ENCODE data around the gene SLX4IP.

SLX4IP gene

GRCh38 chr20:10467681-10468339 is 32.7 kb downstream of the SLX4IP start:
- DNase-seq = no peak

GRCh38 chr20:10468340-10468845 is 33.3 kb downstream of the SLX4IP start:
- DNase-seq = no peak

- no peak for DNase-seq
Observed at GRCh38 chr20:10469056-10469455, 34.0 kb downstream of the SLX4IP start.

GRCh38 chr20:10469599-10469998 is 34.5 kb downstream of the SLX4IP start:
- DNase-seq = peak; percentile 85

GRCh38 chr20:10470276-10470675 is 35.2 kb downstream of the SLX4IP start:
- no peak for DNase-seq

- no peak for DNase-seq
Observed at GRCh38 chr20:10472871-10473270, 37.8 kb downstream of the SLX4IP start.

GRCh38 chr20:10474606-10475184 is 39.6 kb downstream of the SLX4IP start:
- no peak for DNase-seq

- no peak for DNase-seq
Observed at GRCh38 chr20:10475225-10475624, 40.1 kb downstream of the SLX4IP start.

GRCh38 chr20:10476319-10476724 is 41.2 kb downstream of the SLX4IP start:
- no peak for DNase-seq

- DNase-seq = no peak
Observed at GRCh38 chr20:10478205-10478604, 43.1 kb downstream of the SLX4IP start.

GRCh38 chr20:10478930-10479329 is 43.8 kb downstream of the SLX4IP start:
- no peak for DNase-seq

- DNase-seq = no peak
Observed at GRCh38 chr20:10481676-10482075, 46.6 kb downstream of the SLX4IP start.

- no peak for DNase-seq
Observed at GRCh38 chr20:10483691-10484090, 48.6 kb downstream of the SLX4IP start.

GRCh38 chr20:10487142-10488136 is 52.3 kb downstream of the SLX4IP start:
- DNase-seq = no peak

- DNase-seq = no peak
Observed at GRCh38 chr20:10488534-10488933, 53.4 kb downstream of the SLX4IP start.

- no peak for DNase-seq
Observed at GRCh38 chr20:10489853-10490252, 54.7 kb downstream of the SLX4IP start.

GRCh38 chr20:10490257-10490656 is 55.2 kb downstream of the SLX4IP start:
- DNase-seq = no peak

- no peak for DNase-seq
Observed at GRCh38 chr20:10490706-10491105, 55.6 kb downstream of the SLX4IP start.

- no peak for DNase-seq
Observed at GRCh38 chr20:10492065-10492464, 57.0 kb downstream of the SLX4IP start.

GRCh38 chr20:10492844-10493243 is 57.7 kb downstream of the SLX4IP start:
- DNase-seq = no peak

- no peak for DNase-seq
Observed at GRCh38 chr20:10495173-10495572, 60.1 kb downstream of the SLX4IP start.

- DNase-seq = no peak
Observed at GRCh38 chr20:10496465-10496864, 61.4 kb downstream of the SLX4IP start.

- no peak for DNase-seq
Observed at GRCh38 chr20:10497283-10497682, 62.2 kb downstream of the SLX4IP start.

GRCh38 chr20:10497791-10498190 is 62.7 kb downstream of the SLX4IP start:
- DNase-seq = no peak

All from NCI-H446 treated with DMSO at 0.1 percent for 48 hours (cell line).